SK-N-SH (cell line): ENCODE results near the gene PFKP.

Source experiments
- EP300 ChIP-seq, 2 experiments: IDR thresholded peaks; 2 replicates each; pipeline versions ENCODE4 v1.4.0 to v1.6.1; 2012; ENCODE audit warnings: borderline replicate concordance in 1 of 2, low read depth in 1 of 2, low read length in 1 of 2
- FOSL2 ChIP-seq: IDR thresholded peaks from 2 replicates; pipeline ENCODE4 v1.4.0; 2012; ENCODE audit warnings: low read depth, mild to moderate bottlenecking, moderate library complexity, borderline replicate concordance
- MEF2A ChIP-seq: IDR thresholded peaks from 2 replicates; pipeline ENCODE4 v1.4.0; 2012; ENCODE audit warnings: low read depth, borderline replicate concordance
- MXI1 ChIP-seq: IDR thresholded peaks from 2 replicates; pipeline ENCODE4 v1.6.1; 2012; ENCODE audit warnings: mild to moderate bottlenecking, low read depth, low read length, improper control_type of control experiment
- POLR2AphosphoS5 ChIP-seq: IDR thresholded peaks from 2 replicates; pipeline ENCODE4 v1.6.1; 2012; ENCODE audit warnings: low read depth, low read length
- YY1 ChIP-seq: IDR thresholded peaks from 2 replicates; pipeline ENCODE4 v1.4.0; 2012; ENCODE audit warnings: low read depth, mild to moderate bottlenecking
- TF ChIP-seq, protein P1 (sequence below): fragments of 200-600 bp; sonication (generic); IDR thresholded peaks from 2 replicates; pipeline ENCODE4 v1.6.1; 2017; ENCODE audit warnings: antibody characterized with exemption, mild to moderate bottlenecking, moderate library complexity
- TF ChIP-seq, protein P2 (sequence below): IDR thresholded peaks from 2 replicates; pipeline ENCODE4; 2012
- TF ChIP-seq, protein P3 (sequence below): IDR thresholded peaks from 2 replicates; pipeline ENCODE4 v1.4.0; 2012; ENCODE audit warnings: low read depth, borderline replicate concordance
- TF ChIP-seq, protein P4 (sequence below): IDR thresholded peaks from 2 replicates; pipeline ENCODE4 v1.4.0; 2012; ENCODE audit warnings: low read depth, borderline replicate concordance

DNA sequence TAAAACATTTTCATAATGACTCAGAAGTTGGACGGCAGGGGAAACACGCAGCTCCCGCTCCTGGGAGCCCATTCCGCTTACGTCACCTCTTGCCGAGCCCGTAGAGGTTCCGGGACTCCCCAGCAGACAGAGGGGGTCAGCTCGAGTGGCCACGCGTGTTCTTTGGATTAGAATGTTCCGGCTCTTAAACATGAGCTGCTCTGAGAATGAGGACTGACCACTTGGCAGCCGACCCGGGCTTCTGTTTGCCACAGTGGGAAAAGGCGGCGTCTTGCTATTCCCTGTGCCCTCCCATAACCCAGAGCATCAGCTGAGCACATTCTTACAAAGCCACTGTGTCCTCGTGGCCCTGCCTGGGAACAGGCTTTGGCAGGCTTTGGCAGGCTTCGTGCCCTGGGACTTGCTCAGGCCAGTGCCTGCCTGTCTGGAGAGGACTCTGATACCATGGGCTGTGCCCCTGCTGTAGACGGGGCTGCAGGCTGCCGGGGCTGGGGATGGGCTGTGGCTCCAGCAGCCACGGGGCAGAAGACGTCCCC lies 40.1 kb downstream of the PFKP start:
- TF ChIP-seq, protein P1, sequence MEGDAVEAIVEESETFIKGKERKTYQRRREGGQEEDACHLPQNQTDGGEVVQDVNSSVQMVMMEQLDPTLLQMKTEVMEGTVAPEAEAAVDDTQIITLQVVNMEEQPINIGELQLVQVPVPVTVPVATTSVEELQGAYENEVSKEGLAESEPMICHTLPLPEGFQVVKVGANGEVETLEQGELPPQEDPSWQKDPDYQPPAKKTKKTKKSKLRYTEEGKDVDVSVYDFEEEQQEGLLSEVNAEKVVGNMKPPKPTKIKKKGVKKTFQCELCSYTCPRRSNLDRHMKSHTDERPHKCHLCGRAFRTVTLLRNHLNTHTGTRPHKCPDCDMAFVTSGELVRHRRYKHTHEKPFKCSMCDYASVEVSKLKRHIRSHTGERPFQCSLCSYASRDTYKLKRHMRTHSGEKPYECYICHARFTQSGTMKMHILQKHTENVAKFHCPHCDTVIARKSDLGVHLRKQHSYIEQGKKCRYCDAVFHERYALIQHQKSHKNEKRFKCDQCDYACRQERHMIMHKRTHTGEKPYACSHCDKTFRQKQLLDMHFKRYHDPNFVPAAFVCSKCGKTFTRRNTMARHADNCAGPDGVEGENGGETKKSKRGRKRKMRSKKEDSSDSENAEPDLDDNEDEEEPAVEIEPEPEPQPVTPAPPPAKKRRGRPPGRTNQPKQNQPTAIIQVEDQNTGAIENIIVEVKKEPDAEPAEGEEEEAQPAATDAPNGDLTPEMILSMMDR, result no peak
- no peak for TF ChIP-seq MEF2A
- TF ChIP-seq, protein P2, sequence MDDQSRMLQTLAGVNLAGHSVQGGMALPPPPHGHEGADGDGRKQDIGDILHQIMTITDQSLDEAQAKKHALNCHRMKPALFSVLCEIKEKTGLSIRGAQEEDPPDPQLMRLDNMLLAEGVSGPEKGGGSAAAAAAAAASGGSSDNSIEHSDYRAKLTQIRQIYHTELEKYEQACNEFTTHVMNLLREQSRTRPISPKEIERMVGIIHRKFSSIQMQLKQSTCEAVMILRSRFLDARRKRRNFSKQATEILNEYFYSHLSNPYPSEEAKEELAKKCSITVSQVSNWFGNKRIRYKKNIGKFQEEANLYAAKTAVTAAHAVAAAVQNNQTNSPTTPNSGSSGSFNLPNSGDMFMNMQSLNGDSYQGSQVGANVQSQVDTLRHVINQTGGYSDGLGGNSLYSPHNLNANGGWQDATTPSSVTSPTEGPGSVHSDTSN, result peak; percentile 35; the same call in 1 of the 2 replicates
- TF ChIP-seq MXI1, result no peak
- peak; percentile 68; the same call in 1 of the 2 replicates for TF ChIP-seq FOSL2
- TF ChIP-seq POLR2AphosphoS5, result peak; percentile 26; the same call in 1 of the 2 replicates
- no peak for TF ChIP-seq YY1
- TF ChIP-seq, protein P3, sequence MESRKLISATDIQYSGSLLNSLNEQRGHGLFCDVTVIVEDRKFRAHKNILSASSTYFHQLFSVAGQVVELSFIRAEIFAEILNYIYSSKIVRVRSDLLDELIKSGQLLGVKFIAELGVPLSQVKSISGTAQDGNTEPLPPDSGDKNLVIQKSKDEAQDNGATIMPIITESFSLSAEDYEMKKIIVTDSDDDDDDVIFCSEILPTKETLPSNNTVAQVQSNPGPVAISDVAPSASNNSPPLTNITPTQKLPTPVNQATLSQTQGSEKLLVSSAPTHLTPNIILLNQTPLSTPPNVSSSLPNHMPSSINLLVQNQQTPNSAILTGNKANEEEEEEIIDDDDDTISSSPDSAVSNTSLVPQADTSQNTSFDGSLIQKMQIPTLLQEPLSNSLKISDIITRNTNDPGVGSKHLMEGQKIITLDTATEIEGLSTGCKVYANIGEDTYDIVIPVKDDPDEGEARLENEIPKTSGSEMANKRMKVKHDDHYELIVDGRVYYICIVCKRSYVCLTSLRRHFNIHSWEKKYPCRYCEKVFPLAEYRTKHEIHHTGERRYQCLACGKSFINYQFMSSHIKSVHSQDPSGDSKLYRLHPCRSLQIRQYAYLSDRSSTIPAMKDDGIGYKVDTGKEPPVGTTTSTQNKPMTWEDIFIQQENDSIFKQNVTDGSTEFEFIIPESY, result no peak
- TF ChIP-seq, protein P4, sequence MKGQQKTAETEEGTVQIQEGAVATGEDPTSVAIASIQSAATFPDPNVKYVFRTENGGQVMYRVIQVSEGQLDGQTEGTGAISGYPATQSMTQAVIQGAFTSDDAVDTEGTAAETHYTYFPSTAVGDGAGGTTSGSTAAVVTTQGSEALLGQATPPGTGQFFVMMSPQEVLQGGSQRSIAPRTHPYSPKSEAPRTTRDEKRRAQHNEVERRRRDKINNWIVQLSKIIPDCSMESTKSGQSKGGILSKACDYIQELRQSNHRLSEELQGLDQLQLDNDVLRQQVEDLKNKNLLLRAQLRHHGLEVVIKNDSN, result no peak
- TF ChIP-seq EP300 (IDR thresholded peaks at IDR 0.05; ENCODE audit: borderline replicate concordance in 1 of 2, low read depth in 1 of 2, low read length in 1 of 2), result peak in 1 of 2 experiments; percentile 59; a peak in 1 of 4 replicates
